ENCODE results near the gene MRPL24. TPM values are rescaled to one million over a fixed set of nuclear protein-coding genes. Genes with fewer than 3 reads are reported as not detected.

Gene MRPL24
- total RNA-seq, 1 experiment from 2014 or later, result 115 TPM

DNA sequence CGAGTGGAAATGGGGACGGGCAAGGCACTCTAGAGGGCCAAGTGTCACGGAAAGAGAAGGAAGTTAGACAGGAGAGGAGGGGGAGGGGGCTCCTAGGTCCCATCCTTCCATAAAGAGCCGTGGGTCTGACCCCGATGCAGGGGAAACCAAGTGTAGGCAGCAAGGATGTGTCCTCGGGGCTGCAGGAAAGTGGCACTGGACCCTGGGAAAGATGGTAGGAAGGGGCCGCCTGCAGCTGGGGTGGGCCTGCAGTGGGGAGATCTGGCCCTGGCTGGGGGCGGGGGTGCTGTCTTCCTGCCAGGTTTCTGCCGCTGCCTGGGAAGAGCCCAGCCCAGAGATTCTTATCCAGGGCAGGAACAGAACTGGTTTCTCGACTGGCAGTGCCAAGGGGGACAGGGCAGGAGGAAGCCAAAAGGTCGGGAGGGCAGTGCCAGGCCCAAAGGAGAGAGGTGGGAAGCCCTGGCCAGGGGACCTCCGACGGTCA, 48.4 kb downstream of the MRPL24 start:
- peak; percentile 88 for DNase-seq (ENCODE audit: low spot score)

- peak; percentile 67 for DNase-seq (ENCODE audit: low spot score)
These were observed 49.0 kb downstream of the MRPL24 start for GRCh38 chr1:156691665-156692440.

DNA sequence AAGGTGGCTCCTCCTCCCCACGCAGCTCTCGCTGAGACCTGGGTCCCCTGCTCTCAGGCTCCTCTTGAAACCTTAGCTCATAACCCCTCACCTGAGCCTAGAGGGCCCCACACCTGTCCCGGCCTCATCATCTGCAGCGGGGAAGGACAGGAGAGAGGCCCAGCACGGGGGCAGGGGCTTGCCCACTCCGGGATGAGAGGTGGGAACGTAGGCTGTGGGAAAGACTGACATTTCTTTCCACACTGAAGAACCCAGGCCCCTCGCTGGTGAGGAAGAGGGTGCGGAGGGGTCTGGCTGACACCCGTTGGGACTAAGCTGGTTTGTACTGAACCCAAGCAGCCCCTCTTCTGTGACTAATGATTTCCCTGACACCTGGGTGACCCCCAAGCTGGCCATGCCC, 49.7 kb downstream of the MRPL24 start:
- no peak for DNase-seq (ENCODE audit: low spot score)

- DNase-seq (ENCODE audit: low spot score), result no peak
These were observed 50.2 kb downstream of the MRPL24 start for GRCh38 chr1:156690675-156691036.

- no peak for DNase-seq (ENCODE audit: low spot score)
These were observed 50.8 kb downstream of the MRPL24 start for GRCh38 chr1:156689953-156690674.

DNA sequence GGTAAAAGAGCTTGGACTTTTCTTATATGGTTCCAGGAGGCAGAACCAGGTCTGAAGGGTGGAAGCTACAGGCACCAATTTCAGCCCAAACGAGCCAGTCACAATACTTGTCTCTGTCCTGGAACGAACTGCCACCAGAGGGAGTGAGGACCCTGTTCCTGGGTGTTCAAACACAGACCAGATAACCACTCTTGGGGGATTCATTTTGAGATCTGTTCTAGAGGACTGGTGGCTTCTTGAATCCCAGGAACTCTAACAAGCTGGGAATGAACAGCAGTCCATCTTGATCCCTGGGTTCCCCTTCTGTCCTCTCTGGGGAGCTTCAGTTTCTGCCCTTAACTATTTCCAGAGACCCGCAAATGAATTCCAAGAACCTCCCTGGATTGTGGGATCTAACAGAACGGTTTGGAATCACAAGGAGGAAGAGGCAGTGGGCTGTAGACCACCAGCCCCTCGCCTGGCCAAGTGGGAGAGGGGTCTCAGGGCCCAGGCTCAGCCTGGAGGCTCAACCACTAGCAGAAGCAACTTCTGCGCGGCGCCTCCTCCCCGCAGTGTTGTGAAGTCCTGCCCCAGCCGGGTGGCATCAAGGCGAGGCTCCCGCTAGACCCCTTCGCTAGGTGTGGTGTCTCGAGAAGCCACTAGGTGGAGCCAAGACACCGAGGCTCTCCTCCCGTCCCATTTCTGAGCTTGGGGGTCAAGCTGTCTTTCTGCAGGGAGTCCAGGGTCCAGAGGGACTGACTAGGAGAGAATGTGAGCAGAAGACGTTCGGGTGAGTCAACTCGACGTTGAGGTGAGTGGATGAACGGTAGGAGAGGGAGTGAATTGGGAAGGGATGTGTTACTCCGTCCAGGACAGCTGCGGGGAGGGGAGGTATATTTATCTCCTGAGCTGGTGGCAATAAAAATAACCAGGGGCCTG, 51.6 kb downstream of the MRPL24 start:
- peak; percentile 95 for DNase-seq (ENCODE audit: low spot score)

Other genes with a start within 250 kb of the MRPL24 start
- gene MEF2D, start 240.3 kb downstream of the MRPL24 start, total RNA-seq (2014; rRNA removed; shearing (Covaris generic)), result 17.8 and 27.4 TPM in 2 replicates
- 55.3 and 61.7 TPM in 2 replicates for gene IQGAP3, start 168.5 kb downstream of the MRPL24 start, total RNA-seq (2014; rRNA removed; shearing (Covaris generic))
- not detected in 2 replicates for gene TTC24, start 161.4 kb downstream of the MRPL24 start, total RNA-seq (2014; rRNA removed; shearing (Covaris generic))
- 206 and 220 TPM in 2 replicates for gene NAXE, start 149.3 kb downstream of the MRPL24 start, total RNA-seq (2014; rRNA removed; shearing (Covaris generic))
- gene GPATCH4, start 139.6 kb downstream of the MRPL24 start, total RNA-seq (2014; rRNA removed; shearing (Covaris generic)), result 19.4 and 28.8 TPM in 2 replicates
- 0.10 TPM in 1 of 2 replicates, not detected in the other for gene HAPLN2, start 121.7 kb downstream of the MRPL24 start, total RNA-seq (2014; rRNA removed; shearing (Covaris generic))
- not detected in 2 replicates for gene BCAN, start 99.0 kb downstream of the MRPL24 start, total RNA-seq (2014; rRNA removed; shearing (Covaris generic))
- gene NES, start 63.7 kb downstream of the MRPL24 start, total RNA-seq (2014; rRNA removed; shearing (Covaris generic)), result 0.31 and 0.44 TPM in 2 replicates
- gene CRABP2, start 35.5 kb downstream of the MRPL24 start, total RNA-seq (2014; rRNA removed; shearing (Covaris generic)), result 289 and 312 TPM in 2 replicates
- 30.0 and 30.3 TPM in 2 replicates for gene METTL25B, start 12.6 kb downstream of the MRPL24 start, total RNA-seq (2014; rRNA removed; shearing (Covaris generic))
- gene ISG20L2, start 12.3 kb downstream of the MRPL24 start, total RNA-seq (2014; rRNA removed; shearing (Covaris generic)), result 30.8 and 33.2 TPM in 2 replicates
- gene HDGF, start 10.6 kb upstream of the MRPL24 start, total RNA-seq (2014; rRNA removed; shearing (Covaris generic)), result 490 and 566 TPM in 2 replicates
- gene PRCC, start 26.4 kb upstream of the MRPL24 start, total RNA-seq (2014; rRNA removed; shearing (Covaris generic)), result 61.1 and 61.2 TPM in 2 replicates
- gene SH2D2A, start 75.8 kb upstream of the MRPL24 start, total RNA-seq (2014; rRNA removed; shearing (Covaris generic)), result 5.4 and 11.3 TPM in 2 replicates
- 0.03 TPM in 1 of 2 replicates, not detected in the other for gene INSRR, start 118.0 kb upstream of the MRPL24 start, total RNA-seq (2014; rRNA removed; shearing (Covaris generic))
- not detected in 2 replicates for gene NTRK1, start 119.8 kb upstream of the MRPL24 start, total RNA-seq (2014; rRNA removed; shearing (Covaris generic))
- gene PEAR1, start 152.6 kb upstream of the MRPL24 start, total RNA-seq (2014; rRNA removed; shearing (Covaris generic)), result 1.2 and 1.4 TPM in 2 replicates
- gene LRRC71, start 179.5 kb upstream of the MRPL24 start, total RNA-seq (2014; rRNA removed; shearing (Covaris generic)), result not detected in 2 replicates